ENCODE data around the gene NSUN7. TPM values are rescaled to one million over a fixed set of nuclear protein-coding genes. Genes with fewer than 3 reads are reported as not detected.

Gene NSUN7
- total RNA-seq, 3 donors from 2014 or later (not counting 1 experiment from before 2014, with no cell fraction given) = 0.14 to 0.23 TPM; not detected in 1

GRCh38 chr4:40827758-40828157, 78.0 kb downstream of the NSUN7 start:
- H3K36me3 Mint-ChIP-seq = no peaks in the 10 kb centered on the region
- H3K9me3 Mint-ChIP-seq = no peaks in the 10 kb centered on the region
- no peak overlapping the region for H3K27ac ChIP-seq (ENCODE audit: low read length)
- H3K4me3 ChIP-seq (ENCODE audit: low read length) = no peak overlapping the region
- 72% methylated on average over 6 of the region's 6 CpGs for WGBS (ENCODE audit: insufficient coverage)
- no peak overlapping the region for H3K27ac Mint-ChIP-seq
- H3K4me1 ChIP-seq (ENCODE audit: control insufficient read depth, insufficient read depth, low read length) = no peaks in the 10 kb centered on the region
- TF ChIP-seq CTCF (IDR thresholded peaks at IDR 0.05) = no peak
- H3K27me3 Mint-ChIP-seq (ENCODE audit: low read depth in 2 of 2) = peaks cover 0 to 3% of the 10 kb centered on the region in 2 donors
- DNase-seq (no peak), ATAC-seq (no peak)
- H3K27me3 ChIP-seq (ENCODE audit: control insufficient read depth, insufficient read depth, low read length) = no peaks in the 10 kb centered on the region
- H3K36me3 ChIP-seq (ENCODE audit: control insufficient read depth, insufficient read depth, low read length) = no peaks in the 10 kb centered on the region
- intact Hi-C loops (cut with micrococcal nuclease) = no loop called here
- H3K4me3 Mint-ChIP-seq = no peak overlapping the region
- no peaks in the 10 kb centered on the region for H3K4me1 Mint-ChIP-seq
- no peaks in the 10 kb centered on the region for H3K9me3 ChIP-seq (ENCODE audit: control insufficient read depth, insufficient read depth, low read length)

DNA sequence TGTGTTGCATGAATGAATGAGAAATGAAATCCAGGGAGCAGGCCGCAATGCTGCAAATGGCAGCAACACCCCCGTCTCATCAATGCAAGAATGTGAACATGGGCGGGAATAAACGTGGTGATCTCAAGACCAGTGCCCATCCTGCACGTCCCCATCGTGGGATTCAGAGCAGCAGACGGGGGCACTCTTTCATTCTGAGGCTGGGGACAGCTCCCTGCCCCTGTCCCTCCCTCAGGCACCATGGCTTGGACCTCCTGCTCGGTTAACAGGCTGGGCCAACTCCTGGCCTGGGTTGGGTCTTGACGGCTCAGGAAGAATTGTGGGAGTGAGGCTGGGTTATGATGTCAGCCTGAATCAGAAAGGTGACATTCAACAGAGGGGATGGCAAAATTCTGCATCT, 78.9 kb downstream of the NSUN7 start:
- TF ChIP-seq CTCF (IDR thresholded peaks at IDR 0.05) = no peak

DNA sequence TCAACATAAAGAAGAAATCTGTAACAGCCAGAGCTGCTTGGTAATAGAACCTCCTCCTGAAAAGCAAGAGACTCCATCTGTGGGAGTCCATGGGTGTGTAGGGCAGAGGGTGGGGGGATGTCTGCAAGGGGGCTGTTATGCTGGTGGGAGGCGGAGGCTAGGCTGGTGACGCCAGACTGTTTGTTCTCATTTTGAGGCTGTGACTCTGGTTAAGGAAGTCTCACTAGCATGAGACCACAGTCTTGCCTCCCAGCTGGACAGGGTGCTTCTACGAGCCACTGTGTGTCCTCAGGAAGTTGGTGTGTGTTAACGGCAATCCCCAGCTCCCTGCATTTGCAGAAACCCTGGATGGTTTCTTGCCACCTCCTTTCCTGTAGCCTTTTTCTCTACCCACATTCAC, 79.8 kb downstream of the NSUN7 start:
- no peaks in the 10 kb centered on the region for H3K27me3 ChIP-seq (ENCODE audit: control insufficient read depth, insufficient read depth, low read length)
- no peak for TF ChIP-seq CTCF (IDR thresholded peaks at IDR 0.05)
- H3K4me3 Mint-ChIP-seq = no peak overlapping the region
- no peak overlapping the region for H3K4me3 ChIP-seq (ENCODE audit: low read length)
- peaks cover 0 to 3% of the 10 kb centered on the region in 2 donors for H3K27me3 Mint-ChIP-seq (ENCODE audit: low read depth in 2 of 2)
- H3K4me1 Mint-ChIP-seq = no peaks in the 10 kb centered on the region
- H3K36me3 ChIP-seq (ENCODE audit: control insufficient read depth, insufficient read depth, low read length) = no peaks in the 10 kb centered on the region
- DNase-seq = no peak
- H3K9me3 Mint-ChIP-seq = no peaks in the 10 kb centered on the region
- ATAC-seq = no peak
- H3K27ac Mint-ChIP-seq = no peak overlapping the region
- H3K27ac ChIP-seq (ENCODE audit: low read length) = no peak overlapping the region
- 33% methylated on average over 4 of the region's 4 CpGs for WGBS (ENCODE audit: insufficient coverage)
- no peaks in the 10 kb centered on the region for H3K4me1 ChIP-seq (ENCODE audit: control insufficient read depth, insufficient read depth, low read length)
- H3K9me3 ChIP-seq (ENCODE audit: control insufficient read depth, insufficient read depth, low read length) = no peaks in the 10 kb centered on the region
- no peaks in the 10 kb centered on the region for H3K36me3 Mint-ChIP-seq
- intact Hi-C loops (cut with micrococcal nuclease) = no loop called here

More for the DNA sequence above, 78.9 kb downstream of the NSUN7 start:
- Histone ChIP-seq H3K36me3 (ENCODE audit: control insufficient read depth, insufficient read depth, low read length) (no peaks in the 10 kb centered on the region), H3K27ac (ENCODE audit: low read length) (no peak overlapping the region), H3K4me1 (ENCODE audit: control insufficient read depth, insufficient read depth, low read length) (no peaks in the 10 kb centered on the region), H3K27me3 (ENCODE audit: control insufficient read depth, insufficient read depth, low read length) (no peaks in the 10 kb centered on the region), H3K9me3 (ENCODE audit: control insufficient read depth, insufficient read depth, low read length) (no peaks in the 10 kb centered on the region), H3K4me3 (ENCODE audit: low read length) (no peak overlapping the region)
- H3K36me3 Mint-ChIP-seq = no peaks in the 10 kb centered on the region
- H3K9me3 Mint-ChIP-seq = no peaks in the 10 kb centered on the region
- intact Hi-C loops (cut with micrococcal nuclease) = no loop called here
- H3K27ac Mint-ChIP-seq = no peak overlapping the region
- DNase-seq (no peak), ATAC-seq (no peak)
- H3K4me1 Mint-ChIP-seq = no peaks in the 10 kb centered on the region
- no peak overlapping the region for H3K4me3 Mint-ChIP-seq
- WGBS (ENCODE audit: insufficient coverage) = 92% methylated on average over 9 of the region's 9 CpGs
- peaks cover 0 to 3% of the 10 kb centered on the region in 2 donors for H3K27me3 Mint-ChIP-seq (ENCODE audit: low read depth in 2 of 2)

GRCh38 chr4:40831146-40831907, 81.6 kb downstream of the NSUN7 start:
- DNase-seq (no peak), ATAC-seq (no peak)
- H3K27me3 Mint-ChIP-seq (ENCODE audit: low read depth in 2 of 2) = no peaks in the 10 kb centered on the region
- H3K4me1 Mint-ChIP-seq = no peaks in the 10 kb centered on the region
- no peak for TF ChIP-seq CTCF (IDR thresholded peaks at IDR 0.05)
- Histone ChIP-seq H3K4me1 (ENCODE audit: control insufficient read depth, insufficient read depth, low read length) (no peaks in the 10 kb centered on the region), H3K36me3 (ENCODE audit: control insufficient read depth, insufficient read depth, low read length) (no peaks in the 10 kb centered on the region), H3K9me3 (ENCODE audit: control insufficient read depth, insufficient read depth, low read length) (no peaks in the 10 kb centered on the region), H3K27ac (ENCODE audit: low read length) (no peak overlapping the region), H3K27me3 (ENCODE audit: control insufficient read depth, insufficient read depth, low read length) (no peaks in the 10 kb centered on the region), H3K4me3 (ENCODE audit: low read length) (no peak overlapping the region)
- H3K9me3 Mint-ChIP-seq = no peaks in the 10 kb centered on the region
- H3K4me3 Mint-ChIP-seq = no peak overlapping the region
- no peak overlapping the region for H3K27ac Mint-ChIP-seq
- intact Hi-C loops (cut with micrococcal nuclease) = no loop called here
- no peaks in the 10 kb centered on the region for H3K36me3 Mint-ChIP-seq
- 95% methylated on average over 18 of the region's 18 CpGs for WGBS (ENCODE audit: insufficient coverage)
